GM21390 (cell line): ENCODE measurements around the gene RPIA.
A peak's percentile ranks its signal among the peaks of the same experiment; 100 is the strongest.
"Not testable (repeated sequence)": the region's sequence is repeated elsewhere in the genome, so short reads cannot be mapped to it uniquely, and the experiment has no call there.

Experiments used
- ATAC-seq: cut with Tn5 transposase; IDR thresholded peaks from one replicate; pipeline ENCODE4 v1.9.1; 2021; ENCODE audit not compliant: unreplicated experiment

RPIA gene

GRCh38 chr2:88733155-88733902, 41.9 kb downstream of the RPIA start:
- no peak for ATAC-seq

- ATAC-seq, result no peak
These were observed 43.7 kb downstream of the RPIA start for GRCh38 chr2:88735133-88735532.

- ATAC-seq, result no peak
These were observed 44.4 kb downstream of the RPIA start for GRCh38 chr2:88735853-88736252.

- ATAC-seq, result no peak
These were observed 45.0 kb downstream of the RPIA start for GRCh38 chr2:88736437-88736836.

GRCh38 chr2:88737385-88737784, 45.9 kb downstream of the RPIA start:
- ATAC-seq, result no peak

- no peak for ATAC-seq
These were observed 46.8 kb downstream of the RPIA start for GRCh38 chr2:88738271-88738670.

- ATAC-seq, result peak; percentile 89
These were observed 48.6 kb downstream of the RPIA start for GRCh38 chr2:88739985-88740600.

- ATAC-seq, result no peak
These were observed 55.5 kb downstream of the RPIA start for GRCh38 chr2:88746929-88747490.

- ATAC-seq, result no peak
These were observed 56.5 kb downstream of the RPIA start for GRCh38 chr2:88747990-88748389.

GRCh38 chr2:88751768-88752167, 60.3 kb downstream of the RPIA start:
- no peak for ATAC-seq

- peak; percentile 92 for ATAC-seq
These were observed 62.5 kb downstream of the RPIA start for GRCh38 chr2:88753833-88754584.

- ATAC-seq, result peak; percentile 29
These were observed 63.3 kb downstream of the RPIA start for GRCh38 chr2:88754585-88755320.

GRCh38 chr2:88755836-88756235, 64.4 kb downstream of the RPIA start:
- no peak for ATAC-seq

GRCh38 chr2:88757025-88757424, 65.6 kb downstream of the RPIA start:
- ATAC-seq, result no peak

GRCh38 chr2:88758702-88759101, 67.2 kb downstream of the RPIA start:
- ATAC-seq, result not testable (repeated sequence)

GRCh38 chr2:88760819-88761598, 69.5 kb downstream of the RPIA start:
- no peak for ATAC-seq

GRCh38 chr2:88764141-88764849, 72.8 kb downstream of the RPIA start:
- no peak for ATAC-seq

GRCh38 chr2:88764850-88765153, 73.3 kb downstream of the RPIA start:
- ATAC-seq, result no peak

GRCh38 chr2:88765154-88765888, 73.8 kb downstream of the RPIA start:
- no peak for ATAC-seq
